ENCODE data around the gene CHST15. TPM values are rescaled to one million over a fixed set of nuclear protein-coding genes. Genes with fewer than 3 reads are reported as not detected.

CHST15 gene
- polyA plus RNA-seq, 1 donor from 2014 or later: 0.79 TPM

GRCh38 chr10:124049484-124049883, 43.9 kb downstream of the CHST15 start:
- Histone ChIP-seq H3K9ac (ENCODE audit: low read length) (no peak overlapping the region), H3K9me3 (ENCODE audit: low read length) (no peaks in the 10 kb centered on the region), H2AFZ (ENCODE audit: low read depth, low read length) (no peak overlapping the region), H4K20me1 (ENCODE audit: insufficient read depth) (no peaks in the 10 kb centered on the region), H3K27me3 (ENCODE audit: insufficient read depth, low read depth, low read length) (no peaks in the 10 kb centered on the region), H3K4me3 (ENCODE audit: low read length) (no peak overlapping the region), H3K79me2 (replicated peaks; ENCODE audit: insufficient read depth, low read length) (no peaks in the 10 kb centered on the region), H3K4me2 (ENCODE audit: low read length) (no peak overlapping the region), H3K9me2 (ENCODE audit: insufficient read depth, low read length) (no peaks in the 10 kb centered on the region), H3K36me3 (ENCODE audit: insufficient read depth, low read length) (no peaks in the 10 kb centered on the region), H3K27ac (ENCODE audit: low read length) (no peak overlapping the region), H3F3A (ENCODE audit: insufficient read depth, low read length, poor library complexity, severe bottlenecking) (no peaks in the 10 kb centered on the region)
- no peak for TF ChIP-seq EP300 (conservative IDR thresholded peaks at IDR 0.05; ENCODE audit: poor library complexity, severe bottlenecking)
- TF ChIP-seq SMC3 (conservative IDR thresholded peaks at IDR 0.05; ENCODE audit: poor library complexity): no peak
- TF ChIP-seq MXI1 (conservative IDR thresholded peaks at IDR 0.05; ENCODE audit: poor library complexity, severe bottlenecking): no peak
- TF ChIP-seq EZH2 (IDR thresholded peaks at IDR 0.05; ENCODE audit: borderline replicate concordance, insufficient read depth, low read length, poor library complexity, severe bottlenecking): no peak
- TF ChIP-seq RAD21 (conservative IDR thresholded peaks at IDR 0.05): no peak
- TF ChIP-seq POLR2AphosphoS5 (IDR thresholded peaks at IDR 0.05): no peak
- no peak for TF ChIP-seq CTCF (IDR thresholded peaks at IDR 0.05; ENCODE audit: poor library complexity, severe bottlenecking)
- TF ChIP-seq REST (IDR thresholded peaks at IDR 0.05; ENCODE audit: borderline replicate concordance): no peak
- TF ChIP-seq TAF1 (IDR thresholded peaks at IDR 0.05; ENCODE audit: low read depth): no peak

GRCh38 chr10:124048371-124049290, 44.8 kb downstream of the CHST15 start:
- Histone ChIP-seq H3K79me2 (replicated peaks; ENCODE audit: insufficient read depth, low read length) (no peaks in the 10 kb centered on the region), H4K20me1 (ENCODE audit: insufficient read depth) (no peaks in the 10 kb centered on the region), H3K27me3 (ENCODE audit: insufficient read depth, low read depth, low read length) (no peaks in the 10 kb centered on the region), H2AFZ (ENCODE audit: low read depth, low read length) (no peak overlapping the region), H3K9me3 (ENCODE audit: low read length) (no peaks in the 10 kb centered on the region), H3K9ac (ENCODE audit: low read length) (no peak overlapping the region), H3K9me2 (ENCODE audit: insufficient read depth, low read length) (no peaks in the 10 kb centered on the region), H3K27ac (ENCODE audit: low read length) (no peak overlapping the region), H3K4me2 (ENCODE audit: low read length) (no peak overlapping the region), H3F3A (ENCODE audit: insufficient read depth, low read length, poor library complexity, severe bottlenecking) (no peaks in the 10 kb centered on the region), H3K4me3 (ENCODE audit: low read length) (no peak overlapping the region), H3K36me3 (ENCODE audit: insufficient read depth, low read length) (no peaks in the 10 kb centered on the region)
- TF ChIP-seq CTCF (IDR thresholded peaks at IDR 0.05; ENCODE audit: poor library complexity, severe bottlenecking) (no peak), REST (IDR thresholded peaks at IDR 0.05; ENCODE audit: borderline replicate concordance) (no peak), EP300 (conservative IDR thresholded peaks at IDR 0.05; ENCODE audit: poor library complexity, severe bottlenecking) (no peak), TAF1 (IDR thresholded peaks at IDR 0.05; ENCODE audit: low read depth) (no peak), EZH2 (IDR thresholded peaks at IDR 0.05; ENCODE audit: borderline replicate concordance, insufficient read depth, low read length, poor library complexity, severe bottlenecking) (no peak), MXI1 (conservative IDR thresholded peaks at IDR 0.05; ENCODE audit: poor library complexity, severe bottlenecking) (no peak), POLR2AphosphoS5 (IDR thresholded peaks at IDR 0.05) (no peak), SMC3 (conservative IDR thresholded peaks at IDR 0.05; ENCODE audit: poor library complexity) (no peak), RAD21 (conservative IDR thresholded peaks at IDR 0.05) (no peak)
